Measurements from ENCODE around the gene CHL1.
A peak's percentile ranks its signal among the peaks of the same experiment; 100 is the strongest.

The CHL1 gene

GRCh38 chr3:335240-335639, 138.7 kb downstream of the CHL1 start:
- Histone ChIP-seq H3K27me3 (ENCODE audit: insufficient read depth, low read length) (no peaks in the 10 kb centered on the region), H2AFZ (ENCODE audit: low read length) (no peak overlapping the region)

DNA sequence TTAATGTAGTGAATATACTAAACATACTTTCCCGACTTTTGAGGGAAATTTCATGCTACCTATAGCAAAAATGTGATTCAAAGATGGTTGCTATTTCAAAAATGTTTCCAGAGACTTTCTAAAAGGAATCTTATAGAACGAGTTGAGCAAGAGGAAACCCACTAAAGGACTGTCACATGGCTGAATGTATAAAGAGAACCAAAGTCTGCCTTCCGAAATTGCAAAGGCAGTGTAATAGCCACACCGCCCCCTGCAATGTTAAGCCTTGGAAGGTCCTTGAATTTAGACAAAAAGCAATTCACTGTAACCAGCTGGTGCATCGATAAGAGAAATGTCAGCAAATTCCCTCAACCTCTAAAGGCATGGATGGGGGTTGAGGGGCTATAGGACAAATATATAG, 142.8 kb downstream of the CHL1 start:
- Histone ChIP-seq H3K36me3 (ENCODE audit: insufficient read depth, low read length) (no peaks in the 10 kb centered on the region), H3K4me1 (ENCODE audit: insufficient read depth, low read length, severe bottlenecking) (peaks cover 10% of the 10 kb centered on the region), H3K9me2 (ENCODE audit: low read depth, low read length) (no peaks in the 10 kb centered on the region), H3K27ac (ENCODE audit: low read depth, low read length, poor library complexity, severe bottlenecking) (no peak overlapping the region), H3K4me3 (ENCODE audit: low read depth, low read length, poor library complexity, severe bottlenecking) (no peak overlapping the region), H3K79me2 (ENCODE audit: insufficient read depth, low read length) (no peaks in the 10 kb centered on the region), H3K9me3 (ENCODE audit: low read length) (no peaks in the 10 kb centered on the region), H2AFZ (ENCODE audit: low read length) (peak overlapping the region; percentile 28; the same call in 1 of the 2 replicates), H3F3A (ENCODE audit: insufficient read depth, low read length) (no peaks in the 10 kb centered on the region), H3K27me3 (ENCODE audit: insufficient read depth, low read length) (no peaks in the 10 kb centered on the region), H3K9ac (ENCODE audit: low read length) (no peak overlapping the region), H4K20me1 (ENCODE audit: insufficient read depth, low read length) (no peaks in the 10 kb centered on the region), H3K4me2 (ENCODE audit: low read length) (peak overlapping the region; percentile 27; the same call in 1 of the 2 replicates)
- TF ChIP-seq EZH2 (IDR thresholded peaks at IDR 0.05; ENCODE audit: borderline replicate concordance, low read length) (no peak), CTCF (IDR thresholded peaks at IDR 0.05; ENCODE audit: low read length) (no peak)

More at GRCh38 chr3:335240-335639, 138.7 kb downstream of the CHL1 start:
- Histone ChIP-seq H3K4me1 (ENCODE audit: insufficient read depth, low read length, severe bottlenecking) (peaks cover 10% of the 10 kb centered on the region), H3K79me2 (ENCODE audit: insufficient read depth, low read length) (no peaks in the 10 kb centered on the region), H3K9me2 (ENCODE audit: low read depth, low read length) (no peaks in the 10 kb centered on the region), H3F3A (ENCODE audit: insufficient read depth, low read length) (no peaks in the 10 kb centered on the region), H3K27ac (ENCODE audit: low read depth, low read length, poor library complexity, severe bottlenecking) (no peak overlapping the region), H4K20me1 (ENCODE audit: insufficient read depth, low read length) (no peaks in the 10 kb centered on the region), H3K9ac (ENCODE audit: low read length) (no peak overlapping the region), H3K36me3 (ENCODE audit: insufficient read depth, low read length) (no peaks in the 10 kb centered on the region), H3K4me3 (ENCODE audit: low read depth, low read length, poor library complexity, severe bottlenecking) (no peak overlapping the region), H3K4me2 (ENCODE audit: low read length) (no peak overlapping the region), H3K9me3 (ENCODE audit: low read length) (no peaks in the 10 kb centered on the region)
- TF ChIP-seq EZH2 (IDR thresholded peaks at IDR 0.05; ENCODE audit: borderline replicate concordance, low read length), result no peak
- no peak for TF ChIP-seq CTCF (IDR thresholded peaks at IDR 0.05; ENCODE audit: low read length)

- no peak overlapping the region for H3K27ac ChIP-seq (ENCODE audit: low read depth, low read length, poor library complexity, severe bottlenecking)
- H3K4me3 ChIP-seq (ENCODE audit: low read depth, low read length, poor library complexity, severe bottlenecking), result no peak overlapping the region
- H3K9me3 ChIP-seq (ENCODE audit: low read length), result no peaks in the 10 kb centered on the region
- H3K9ac ChIP-seq (ENCODE audit: low read length), result no peak overlapping the region
- no peaks in the 10 kb centered on the region for H3K9me2 ChIP-seq (ENCODE audit: low read depth, low read length)
- H2AFZ ChIP-seq (ENCODE audit: low read length), result no peak overlapping the region
- peaks cover 8% of the 10 kb centered on the region; the same call in 1 of the 2 replicates for H3K36me3 ChIP-seq (ENCODE audit: insufficient read depth, low read length)
- H3K4me1 ChIP-seq (ENCODE audit: insufficient read depth, low read length, severe bottlenecking), result peaks cover 12% of the 10 kb centered on the region
- TF ChIP-seq CTCF (IDR thresholded peaks at IDR 0.05; ENCODE audit: low read length), result no peak
- TF ChIP-seq EZH2 (IDR thresholded peaks at IDR 0.05; ENCODE audit: borderline replicate concordance, low read length), result no peak
- H3K79me2 ChIP-seq (ENCODE audit: insufficient read depth, low read length), result no peaks in the 10 kb centered on the region
- no peak overlapping the region for H3K4me2 ChIP-seq (ENCODE audit: low read length)
- no peaks in the 10 kb centered on the region for H3F3A ChIP-seq (ENCODE audit: insufficient read depth, low read length)
- no peaks in the 10 kb centered on the region for H3K27me3 ChIP-seq (ENCODE audit: insufficient read depth, low read length)
- H4K20me1 ChIP-seq (ENCODE audit: insufficient read depth, low read length), result no peaks in the 10 kb centered on the region
These were observed 145.4 kb downstream of the CHL1 start for GRCh38 chr3:341998-342397.
